AG08395 (cell line): ENCODE results near the gene RAI14.
"Not testable (repeated sequence)": the region's sequence is repeated elsewhere in the genome, so short reads cannot be mapped to it uniquely, and the experiment has no call there.

Experiments
- DNase-seq: peaks from one replicate; pipeline ENCODE4 v3.0.0; 2012; ENCODE audit warnings: mixed read lengths, low spot score

RAI14 gene

GRCh38 chr5:34699155-34700077 lies 43.3 kb downstream of the RAI14 start:
- no peak for DNase-seq

DNA sequence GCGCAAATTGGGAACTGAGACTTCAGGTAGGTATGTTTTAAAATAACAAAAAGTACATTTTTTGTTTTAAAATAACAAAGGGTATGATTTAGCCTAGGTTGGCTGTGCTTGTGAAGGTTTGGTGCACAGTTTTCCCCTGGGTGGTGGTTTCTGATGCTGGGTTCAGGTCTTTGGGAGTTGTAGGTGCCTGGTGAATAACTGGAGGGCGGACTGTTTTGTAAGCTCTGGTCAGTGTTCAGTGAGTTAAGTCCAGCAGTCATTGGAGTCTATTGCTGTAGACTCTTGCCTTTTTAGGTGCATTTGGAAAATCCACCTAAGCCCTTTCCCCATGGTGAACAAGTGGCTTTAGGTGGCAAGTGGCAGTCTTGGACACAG lies 43.9 kb downstream of the RAI14 start:
- no peak for DNase-seq

GRCh38 chr5:34701442-34701841 lies 45.3 kb downstream of the RAI14 start:
- DNase-seq = not testable (repeated sequence)

GRCh38 chr5:34703767-34704713 lies 47.9 kb downstream of the RAI14 start:
- no peak for DNase-seq

- no peak for DNase-seq
Measured at GRCh38 chr5:34706084-34706483, 50.0 kb downstream of the RAI14 start.

- no peak for DNase-seq
Measured at GRCh38 chr5:34707451-34708107, 51.5 kb downstream of the RAI14 start.

GRCh38 chr5:34708777-34709176 lies 52.6 kb downstream of the RAI14 start:
- DNase-seq = no peak

- peak; percentile 31 for DNase-seq
Measured at GRCh38 chr5:34709861-34710673, 53.9 kb downstream of the RAI14 start.

DNA sequence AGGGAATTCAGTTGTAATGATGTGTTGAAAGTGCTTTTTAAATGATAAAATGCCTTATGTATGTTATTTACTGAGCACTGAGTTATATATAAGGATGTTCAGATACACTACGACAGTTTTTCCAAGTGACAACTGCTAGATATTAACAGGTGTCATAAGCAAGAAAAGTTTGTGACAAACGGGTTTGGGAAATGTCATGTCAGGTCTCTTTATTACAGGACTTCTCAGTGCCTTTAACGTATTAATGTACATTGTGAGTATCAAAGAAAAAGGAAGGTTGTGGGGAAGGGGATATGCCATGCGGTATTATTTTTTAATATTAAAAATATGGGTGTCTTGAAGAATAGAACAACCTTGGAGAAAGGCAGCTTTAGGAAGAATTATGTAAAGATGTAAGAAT lies 56.4 kb downstream of the RAI14 start:
- no peak for DNase-seq

DNA sequence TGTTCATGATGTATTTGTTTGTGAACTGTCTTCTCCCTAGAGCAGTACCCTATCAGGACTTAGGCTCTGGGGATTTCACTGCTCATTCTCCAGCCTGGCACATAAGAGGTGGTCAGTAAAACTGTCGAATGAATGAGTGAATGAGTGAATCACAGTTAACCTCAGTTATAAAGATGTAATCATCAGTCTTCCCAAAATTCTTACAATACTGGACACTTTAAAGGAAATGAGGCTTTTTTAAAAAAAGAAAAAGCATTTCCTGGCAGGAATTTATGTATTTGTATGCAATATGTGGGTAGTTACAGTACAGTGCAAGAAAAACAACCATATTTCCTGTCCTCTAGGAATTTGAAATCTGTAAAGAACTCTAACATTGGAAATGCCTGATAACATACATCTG lies 59.6 kb downstream of the RAI14 start:
- no peak for DNase-seq

DNA sequence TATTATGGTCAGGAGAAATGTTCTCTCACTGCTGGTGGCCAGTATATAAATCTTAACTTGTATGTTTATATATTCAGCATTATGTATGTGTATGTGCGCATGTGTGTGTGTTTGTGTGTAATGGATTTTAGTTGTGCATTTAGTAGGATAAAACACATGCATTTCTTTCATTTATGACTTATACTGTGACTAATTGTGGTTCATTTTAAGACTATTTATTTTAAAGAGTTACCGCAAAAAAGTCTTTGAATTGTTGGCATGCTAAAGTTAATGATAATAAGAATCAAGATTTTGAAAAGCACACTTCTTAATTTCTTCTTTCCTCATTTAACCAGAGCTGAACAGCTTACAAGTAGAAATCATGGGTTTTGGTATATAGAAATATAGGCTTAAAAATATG lies 60.9 kb downstream of the RAI14 start:
- no peak for DNase-seq

DNA sequence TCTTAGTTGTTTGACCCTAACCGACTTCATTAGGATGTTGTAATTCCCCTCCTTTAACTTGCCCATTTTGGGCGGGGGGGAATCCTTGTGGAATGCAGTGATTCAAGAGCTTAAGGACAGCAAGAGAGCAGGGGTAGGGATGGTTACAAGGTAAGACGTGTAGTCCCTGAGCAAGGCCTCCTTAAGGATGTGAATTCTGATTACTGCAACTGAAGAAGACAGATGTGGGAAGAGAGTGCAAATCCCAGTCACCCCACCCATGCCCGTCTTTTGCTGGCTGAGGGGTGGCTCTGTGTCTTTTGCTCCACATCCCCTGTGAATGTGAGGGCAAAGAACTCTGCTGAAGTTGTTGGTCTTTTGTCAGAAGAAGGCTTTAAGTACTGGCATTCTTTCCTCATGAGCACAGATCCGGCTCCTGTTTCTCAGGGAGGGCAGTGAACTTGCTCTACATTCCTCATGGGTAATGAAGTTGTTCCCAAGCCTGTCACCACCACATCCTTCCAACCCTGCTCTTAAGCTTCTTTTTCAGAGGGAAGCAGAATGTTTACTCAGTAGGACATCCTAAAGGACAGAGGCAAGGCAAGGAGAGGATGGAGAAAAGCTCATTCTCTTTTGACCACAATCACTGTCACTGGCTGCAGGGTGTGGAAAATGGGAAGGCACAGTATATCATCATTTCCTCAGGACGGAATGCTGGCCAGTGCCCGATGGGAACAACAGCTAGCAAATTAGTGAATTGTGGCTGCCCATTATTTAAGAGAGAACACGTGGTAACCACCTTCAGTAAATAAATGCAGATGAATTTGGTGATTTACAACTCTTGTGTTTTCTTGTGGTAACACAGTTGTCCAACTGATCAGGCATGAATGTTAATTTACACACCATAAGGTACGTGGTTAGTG lies 61.5 kb downstream of the RAI14 start:
- DNase-seq = peak; percentile 92

GRCh38 chr5:34718516-34718915 lies 62.4 kb downstream of the RAI14 start:
- no peak for DNase-seq

DNA sequence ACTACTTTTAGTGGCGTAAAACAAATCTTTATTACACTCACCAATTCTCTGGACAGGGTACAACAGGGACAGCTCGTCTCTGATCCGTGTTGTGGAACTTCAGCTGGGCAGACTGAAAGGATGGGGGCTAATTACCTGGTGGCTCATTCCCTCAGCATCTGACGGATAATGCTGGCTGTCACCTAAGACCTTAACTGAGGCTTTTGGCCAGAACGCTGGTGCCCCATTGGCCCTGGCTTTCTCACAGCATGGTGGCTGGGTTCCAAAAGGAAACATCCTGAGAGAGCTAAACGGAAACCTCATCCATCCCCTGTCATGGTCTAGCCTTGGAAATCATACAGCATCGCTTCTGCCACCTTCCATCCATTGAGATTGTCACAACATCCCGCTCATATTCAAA lies 62.9 kb downstream of the RAI14 start:
- DNase-seq = no peak

DNA sequence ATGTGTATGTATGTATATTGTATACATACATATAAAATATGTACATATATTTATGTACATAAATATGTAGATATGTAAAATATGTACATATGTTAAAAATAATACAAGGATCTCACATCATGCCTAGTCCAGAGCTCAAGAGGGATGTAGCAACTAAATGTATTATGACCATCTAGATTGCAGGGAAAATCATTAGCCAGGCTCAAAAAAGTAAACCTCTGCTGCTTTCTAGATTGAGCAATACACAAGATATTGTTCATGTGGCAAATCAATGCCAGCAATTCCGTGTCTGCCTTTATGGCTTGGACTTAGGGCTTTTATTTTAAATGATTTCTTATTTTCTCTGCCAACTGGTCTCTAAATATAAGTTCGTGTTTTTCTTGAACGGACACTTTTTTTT lies 65.2 kb downstream of the RAI14 start:
- no peak for DNase-seq

DNA sequence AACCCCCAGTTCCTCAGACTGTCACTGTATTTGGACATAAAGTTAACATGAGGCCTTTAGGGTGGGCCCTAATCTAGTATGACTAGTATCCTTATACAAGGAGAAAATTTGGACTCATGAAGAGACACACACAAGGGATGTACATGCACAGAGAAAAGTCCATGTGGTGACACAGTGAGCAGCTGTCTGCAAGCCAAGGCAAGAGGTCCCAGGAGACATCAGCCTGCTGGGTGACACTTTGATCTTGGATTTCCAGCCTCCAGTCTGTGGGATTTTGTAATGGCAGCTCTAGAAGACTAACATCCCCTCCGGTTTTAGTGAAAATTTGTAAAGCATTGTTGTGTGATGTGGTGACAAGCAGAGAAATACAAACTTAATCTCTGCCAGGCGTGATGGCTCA lies 66.1 kb downstream of the RAI14 start:
- DNase-seq = no peak

DNA sequence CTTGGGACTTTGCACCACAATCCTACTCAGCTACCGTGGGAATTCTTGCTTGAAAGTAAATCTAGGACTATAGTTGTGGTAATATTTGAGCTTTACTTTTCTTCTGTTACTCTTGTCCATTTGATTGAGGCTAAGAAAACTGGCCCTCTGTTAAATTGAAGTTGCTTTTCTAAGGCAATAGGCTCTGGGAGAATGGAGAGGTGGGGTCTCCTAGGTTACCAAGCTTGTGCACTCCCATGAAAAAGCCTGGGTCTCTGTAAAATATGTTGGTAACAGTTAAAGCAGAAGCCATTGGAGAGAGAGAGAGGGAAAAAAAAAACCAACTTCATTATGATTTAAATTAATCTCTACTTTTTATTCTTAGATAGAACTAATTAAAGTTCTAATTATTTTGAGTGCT lies 68.6 kb downstream of the RAI14 start:
- DNase-seq = no peak

- not testable (repeated sequence) for DNase-seq
Measured at GRCh38 chr5:34727166-34727749, 71.1 kb downstream of the RAI14 start.

DNA sequence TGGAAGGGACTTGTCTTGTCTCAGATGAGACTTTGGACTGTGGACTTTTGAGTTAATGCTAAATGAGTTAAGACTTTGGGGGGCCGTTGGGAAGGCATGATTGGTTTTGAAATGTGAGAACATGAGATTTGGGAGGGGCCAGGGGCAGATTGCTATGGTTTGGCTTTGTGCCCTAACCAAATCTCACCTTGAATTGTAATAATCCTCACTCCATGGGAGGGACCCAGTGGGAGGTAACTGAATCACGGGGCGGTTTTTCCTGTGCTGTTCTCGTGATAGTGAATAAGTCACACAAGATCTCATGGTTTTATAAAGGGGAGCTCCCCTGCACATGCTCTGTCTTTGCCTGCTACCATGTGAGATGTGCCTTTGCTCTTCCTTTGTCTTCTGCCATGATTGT lies 72.1 kb downstream of the RAI14 start:
- no peak for DNase-seq
